ENCODE measurements around the gene NANOG.
"Not testable (repeated sequence)": the region's sequence is repeated elsewhere in the genome, so short reads cannot be mapped to it uniquely, and the experiment has no call there.

The NANOG gene

GRCh38 chr12:7756993-7757392, 32.2 kb upstream of the NANOG start:
- no peak overlapping the region for H3K4me3 ChIP-seq (ENCODE audit: low read depth, low read length)
- DNase-seq (ENCODE audit: low read depth) = no peak
- no peak for TF ChIP-seq CTCF (IDR thresholded peaks at IDR 0.05; ENCODE audit: control insufficient read depth, extremely low read depth, insufficient read depth)

- no peak for TF ChIP-seq CTCF (IDR thresholded peaks at IDR 0.05; ENCODE audit: control insufficient read depth, extremely low read depth, insufficient read depth)
- no peak for DNase-seq (ENCODE audit: low read depth)
- no peak overlapping the region for H3K4me3 ChIP-seq (ENCODE audit: low read depth, low read length)
Observed at GRCh38 chr12:7758766-7759140, 30.4 kb upstream of the NANOG start.

DNA sequence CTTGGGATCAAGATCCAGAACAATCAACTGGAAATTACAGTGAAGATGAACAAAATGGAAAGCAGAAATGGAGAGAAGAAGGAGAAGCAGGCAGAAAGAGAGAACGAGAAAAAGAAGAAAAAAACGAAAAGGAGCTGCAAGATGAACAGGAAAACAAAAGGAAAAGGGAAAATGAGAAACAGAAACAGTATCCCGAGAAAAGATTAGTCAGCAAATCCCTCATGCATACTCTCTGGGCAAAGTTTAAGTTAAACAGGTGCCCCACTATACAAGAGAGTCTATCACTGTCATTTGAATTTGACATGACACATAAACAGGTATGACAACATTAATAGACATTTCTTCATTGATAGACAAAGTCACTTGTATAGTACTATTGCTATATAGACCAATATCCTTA, 19.2 kb upstream of the NANOG start:
- no peak for TF ChIP-seq CTCF (IDR thresholded peaks at IDR 0.05; ENCODE audit: control insufficient read depth, extremely low read depth, insufficient read depth)
- no peak overlapping the region for H3K4me3 ChIP-seq (ENCODE audit: low read depth, low read length)
- no peak for DNase-seq (ENCODE audit: low read depth)

DNA sequence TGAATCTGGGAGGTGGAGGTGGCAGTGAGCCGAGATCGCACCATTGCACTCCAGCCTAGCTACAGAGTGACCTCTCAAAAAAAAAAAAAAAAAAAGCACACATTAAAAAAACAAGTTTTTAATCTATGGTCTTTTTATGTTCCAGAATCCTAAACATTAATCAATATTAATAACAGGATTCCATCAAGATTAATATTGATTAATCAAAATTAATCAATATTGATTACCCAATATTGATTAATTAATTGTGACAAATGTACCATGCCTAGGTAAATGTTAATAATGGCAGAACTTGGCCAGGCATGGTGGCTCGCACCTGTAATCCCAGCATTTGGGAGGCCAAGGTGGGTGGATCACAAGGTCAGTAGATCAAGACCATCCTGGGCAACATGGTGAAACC, 7.9 kb upstream of the NANOG start:
- DNase-seq (ENCODE audit: low read depth) = no peak
- no peak overlapping the region for H3K4me3 ChIP-seq (ENCODE audit: low read depth, low read length)
- no peak for TF ChIP-seq CTCF (IDR thresholded peaks at IDR 0.05; ENCODE audit: control insufficient read depth, extremely low read depth, insufficient read depth)

DNA sequence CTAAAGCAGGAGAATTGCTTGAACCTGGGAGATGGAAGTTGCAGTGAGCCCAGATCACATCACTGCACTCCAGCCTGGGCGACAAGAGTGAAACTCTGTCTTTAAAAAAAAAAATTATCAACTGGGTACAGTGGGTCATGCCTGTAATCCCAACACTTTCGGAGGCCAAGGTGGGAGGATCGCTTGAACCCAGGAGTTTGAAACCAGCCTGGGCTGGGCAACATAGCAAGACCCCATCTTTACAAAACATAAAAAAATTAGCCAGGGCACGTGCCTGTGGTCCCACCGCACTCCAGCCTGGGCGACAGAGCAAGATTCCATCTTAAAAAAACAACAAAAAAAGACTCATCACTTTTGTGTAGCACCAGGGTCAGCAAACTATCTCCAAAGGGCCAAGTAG, 7.1 kb upstream of the NANOG start:
- no peak for DNase-seq (ENCODE audit: low read depth)
- no peak for TF ChIP-seq CTCF (IDR thresholded peaks at IDR 0.05; ENCODE audit: control insufficient read depth, extremely low read depth, insufficient read depth)

DNA sequence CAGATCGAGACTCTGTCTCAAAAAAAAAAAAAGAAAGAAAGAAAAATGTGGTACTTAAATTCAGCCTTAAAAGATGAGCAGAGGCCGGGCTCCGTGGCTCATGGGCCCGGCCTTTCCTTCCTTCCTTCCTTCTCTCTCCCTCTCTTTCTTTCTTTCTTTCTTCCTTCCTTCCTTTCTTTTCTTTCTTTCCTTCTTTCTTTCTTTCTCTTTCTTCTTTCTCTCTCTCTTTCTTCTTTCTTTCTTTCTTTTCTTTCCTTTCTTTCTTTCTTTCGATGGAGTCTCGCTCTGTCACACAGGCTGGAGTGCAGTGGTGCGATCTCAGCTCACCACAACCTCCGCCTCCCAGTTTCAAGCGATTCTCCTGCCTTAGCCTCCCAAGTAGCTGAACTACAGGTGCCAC, 5.8 kb upstream of the NANOG start:
- DNase-seq (ENCODE audit: low read depth); H3K4me3 ChIP-seq (ENCODE audit: low read depth, low read length): not testable (repeated sequence)

More for the DNA sequence above, 7.1 kb upstream of the NANOG start:
- no peak overlapping the region for H3K4me3 ChIP-seq (ENCODE audit: low read depth, low read length)

DNA sequence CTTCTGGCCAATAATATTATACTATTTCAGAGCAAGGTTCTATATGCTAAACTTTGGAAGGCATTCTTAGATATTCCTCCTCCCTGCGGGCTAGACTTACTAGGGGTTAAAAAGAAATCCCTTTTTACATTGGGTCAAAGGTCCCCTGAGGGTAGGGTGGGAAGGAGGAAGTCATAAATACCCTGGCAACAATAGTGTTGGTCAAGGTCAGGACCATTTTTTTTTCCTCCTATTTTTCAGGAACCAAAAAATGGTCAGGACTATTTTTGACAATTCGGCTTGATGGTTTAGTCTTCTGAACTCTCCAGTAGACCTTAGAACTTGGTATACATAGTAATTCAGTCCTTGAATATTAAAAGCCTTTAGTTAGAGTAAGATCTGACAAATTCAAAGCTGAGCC, 4.5 kb upstream of the NANOG start:
- TF ChIP-seq CTCF (IDR thresholded peaks at IDR 0.05; ENCODE audit: control insufficient read depth, extremely low read depth, insufficient read depth) = no peak
- no peak overlapping the region for H3K4me3 ChIP-seq (ENCODE audit: low read depth, low read length)
- no peak for DNase-seq (ENCODE audit: low read depth)
